HEK293 (cell line): ENCODE data around the gene NR1I2.

ENCODE experiments used
- CTCF ChIA-PET: fragments of 350-600 bp; formaldehyde crosslinking; extraction: SDS; loops from one replicate; lab custom pipeline; 2021; ENCODE audit warnings: antibody characterized with exemption; lab: Yijun Ruan, JAX
- POLR2A ChIA-PET: fragments of 300-600 bp; formaldehyde crosslinking; extraction: SDS; loops from one replicate; lab custom pipeline; 2020; ENCODE audit warnings: antibody characterized with exemption, inconsistent platforms; lab: Yijun Ruan, JAX
- H3K27ac ChIP-seq: fragments of 200-500 bp; sonication (Bioruptor generic); 2 replicates; pipeline ENCODE4 v1.5.1; 2014; ENCODE audit warnings: low read depth, low read length, control low read depth, inconsistent platforms; ENCODE audit errors: extremely low read depth
- H3K36me3 ChIP-seq, 2 experiments: fragments of 200-500 bp in 1 of 2; sonication (Bioruptor generic) in 1 of 2; 1 replicate in 1 of 2; 2 replicates in 1 of 2; pipeline ENCODE4 v1.5.1; 2014 to 2017; ENCODE audit warnings: inconsistent platforms in 2 of 2, low read length in 2 of 2; ENCODE audit not compliant: control insufficient read depth in 2 of 2, insufficient read depth in 1 of 2
- H3K4me1 ChIP-seq: fragments of 200-500 bp; sonication (Bioruptor generic); 2 replicates; pipeline ENCODE4 v1.5.1; 2014; ENCODE audit warnings: mild to moderate bottlenecking, low read length, inconsistent platforms; ENCODE audit not compliant: control insufficient read depth, insufficient read depth
- H3K4me3 ChIP-seq: 2 replicates; pipeline ENCODE4 v1.5.1; 2011; ENCODE audit warnings: low read depth, mild to moderate bottlenecking, control low read depth, low read length, moderate library complexity
- H3K9me3 ChIP-seq: fragments of 200-500 bp; sonication (Bioruptor generic); 2 replicates; pipeline ENCODE4 v1.5.1; 2014; ENCODE audit warnings: low read depth, low read length, inconsistent platforms; ENCODE audit not compliant: control insufficient read depth, insufficient read depth
- MZF1 ChIP-seq: fragments of 450-650 bp; formaldehyde crosslinking; IDR thresholded peaks from 2 replicates; pipeline ENCODE4 v1.5.1; 2017; ENCODE audit warnings: missing biosample characterization, missing genetic modification characterization, borderline replicate concordance
- ZBTB1 ChIP-seq: fragments of 450-650 bp; formaldehyde crosslinking; IDR thresholded peaks from 2 replicates; pipeline ENCODE4 v1.5.1; 2016; ENCODE audit warnings: missing biosample characterization, missing genetic modification characterization
- ZFP41 ChIP-seq: fragments of 450-650 bp; formaldehyde crosslinking; IDR thresholded peaks from 2 replicates; pipeline ENCODE4 v1.5.1; 2016; ENCODE audit warnings: missing biosample characterization, missing genetic modification characterization, borderline replicate concordance
- ZIC2 ChIP-seq: fragments of 450-650 bp; formaldehyde crosslinking; IDR thresholded peaks from 2 replicates; pipeline ENCODE4 v1.5.1; 2016; ENCODE audit warnings: missing biosample characterization, missing genetic modification characterization
- ZNF133 ChIP-seq: fragments of 450-650 bp; formaldehyde crosslinking; IDR thresholded peaks from 2 replicates; pipeline ENCODE4 v1.5.1; 2016; ENCODE audit warnings: missing biosample characterization, missing genetic modification characterization
- ZNF280C ChIP-seq: fragments of 450-650 bp; formaldehyde crosslinking; IDR thresholded peaks from 2 replicates; pipeline ENCODE4 v1.5.1; 2016; ENCODE audit warnings: missing biosample characterization, missing genetic modification characterization
- ZNF473 ChIP-seq: fragments of 450-650 bp; formaldehyde crosslinking; IDR thresholded peaks from 2 replicates; pipeline ENCODE4 v1.5.1; 2017; ENCODE audit warnings: missing biosample characterization, missing genetic modification characterization
- ZNF518A ChIP-seq: fragments of 450-650 bp; formaldehyde crosslinking; conservative IDR thresholded peaks from 2 replicates; pipeline ENCODE4 v1.5.1; 2016; ENCODE audit warnings: low read depth, missing biosample characterization, missing genetic modification characterization
- ZNF549 ChIP-seq: fragments of 450-650 bp; IDR thresholded peaks from 2 replicates; pipeline ENCODE4 v1.5.1; 2018; ENCODE audit warnings: missing biosample characterization, missing genetic modification characterization, mild to moderate bottlenecking, inconsistent platforms, moderate library complexity
- ZNF580 ChIP-seq: fragments of 450-650 bp; formaldehyde crosslinking; IDR thresholded peaks from 2 replicates; pipeline ENCODE4 v1.5.1; 2016; ENCODE audit warnings: missing biosample characterization, missing genetic modification characterization
- ZNF658 ChIP-seq: fragments of 450-650 bp; formaldehyde crosslinking; IDR thresholded peaks from 2 replicates; pipeline ENCODE4; 2016; ENCODE audit warnings: missing biosample characterization, missing genetic modification characterization
- ZNF677 ChIP-seq: fragments of 450-650 bp; IDR thresholded peaks from 2 replicates; pipeline ENCODE4 v1.5.0; 2018; ENCODE audit warnings: missing biosample characterization, mild to moderate bottlenecking, missing genetic modification characterization, moderate library complexity
- ZNF704 ChIP-seq: fragments of 450-650 bp; formaldehyde crosslinking; IDR thresholded peaks from 2 replicates; pipeline ENCODE4 v1.5.1; 2016; ENCODE audit warnings: missing biosample characterization, missing genetic modification characterization
- ZNF707 ChIP-seq: fragments of 450-650 bp; formaldehyde crosslinking; IDR thresholded peaks from 2 replicates; pipeline ENCODE4 v1.5.1; 2016; ENCODE audit warnings: missing biosample characterization, missing genetic modification characterization

Gene NR1I2

GRCh38 chr3:119809249-119810017 is 27.5 kb downstream of the NR1I2 start (continued):
- TF ChIP-seq ZNF518A (tag by site-specific recombination) (no peak), MZF1 (tag by site-specific recombination) (no peak), ZFP41 (tag by site-specific recombination) (no peak), ZNF658 (tag by site-specific recombination) (no peak), ZNF707 (tag by site-specific recombination) (no peak), ZIC2 (tag by site-specific recombination) (no peak), ZNF133 (no peak), ZNF580 (tag by site-specific recombination) (no peak), ZNF549 (tag by site-specific recombination) (no peak)

GRCh38 chr3:119810018-119810435 is 28.1 kb downstream of the NR1I2 start:
- ChIA-PET CTCF (no interaction called here), POLR2A (no interaction called here)
- Histone ChIP-seq H3K4me1 (no peaks in the 10 kb centered on the region), H3K4me3 (no peak overlapping the region), H3K36me3 (no peaks in the 10 kb centered on the region), H3K9me3 (no peaks in the 10 kb centered on the region), H3K27ac (no peak overlapping the region)
- TF ChIP-seq ZNF280C (tag by site-specific recombination) (no peak), ZNF677 (tag by site-specific recombination) (no peak), ZNF473 (tag by site-specific recombination) (no peak), ZBTB1 (tag by site-specific recombination) (no peak), ZNF704 (tag by site-specific recombination) (no peak)
